ENCODE results near the gene LRRC27. TPM values are rescaled to one million over a fixed set of nuclear protein-coding genes. Genes with fewer than 3 reads are reported as not detected.

LRRC27 gene
- total and polyA plus RNA-seq, 2 donors (not counting 1 experiment from before 2014, with no cell fraction given): 23.6 to 25.6 TPM

- Histone ChIP-seq H3K4me1 (ENCODE audit: control insufficient read depth in 2 of 2, insufficient read depth in 2 of 2, low read length in 2 of 2) (peaks cover 7 to 9% of the 10 kb centered on the region in 2 donors), H3K9ac (ENCODE audit: low read length) (no peak overlapping the region), H4K20me1 (ENCODE audit: control insufficient read depth, insufficient read depth, low read length, poor library complexity, severe bottlenecking) (no peaks in the 10 kb centered on the region), H3K9me3 (ENCODE audit: control extremely low read depth in 1 of 3, control insufficient read depth in 2 of 3, insufficient read depth in 1 of 3, low read length in 2 of 3) (peaks cover 0 to 13% (median 0%) of the 10 kb centered on the region in 3 donors), H3K4me3 (ENCODE audit: control extremely low read depth in 1 of 5, extremely low read depth in 1 of 5, insufficient read depth in 1 of 5, low read depth in 2 of 5, low read length in 4 of 5) (no peak overlapping the region), H3K36me3 (replicated peaks in 1 of 2; ENCODE audit: control extremely low read depth in 1 of 2, control insufficient read depth in 1 of 2, extremely low read depth in 1 of 2, insufficient read depth in 2 of 2, low read length in 1 of 2) (no peaks in the 10 kb centered on the region), H3K27ac (ENCODE audit: low read length in 2 of 2) (no peak overlapping the region), H3K4me2 (replicated peaks; ENCODE audit: low read depth, low read length, poor library complexity, severe bottlenecking) (peak overlapping the region; percentile 4), H2AFZ (ENCODE audit: insufficient read depth, low read depth, low read length, poor library complexity, severe bottlenecking) (no peak overlapping the region), H3K79me2 (ENCODE audit: control insufficient read depth, insufficient read depth, low read length) (no peaks in the 10 kb centered on the region), H3K27me3 (replicated peaks in 1 of 4; ENCODE audit: control extremely low read depth in 1 of 4, control insufficient read depth in 3 of 4, insufficient read depth in 4 of 4, low read length in 3 of 4) (peaks cover 0 to 14% (median 1%) of the 10 kb centered on the region in 4 experiments)
- ATAC-seq (ENCODE audit: low read depth) (peak; percentile 17), DNase-seq (no peak)
- intact Hi-C loops (cut with micrococcal nuclease): no loop called here
- H3K4me3 Mint-ChIP-seq: no peak overlapping the region
- H3K27me3 Mint-ChIP-seq: peaks cover 18% of the 10 kb centered on the region
- peaks cover 6% of the 10 kb centered on the region for H3K4me1 Mint-ChIP-seq
- ChIA-PET CTCF (no interaction called here), POLR2A (no interaction called here)
- TF ChIP-seq EZH2 (IDR thresholded peaks at IDR 0.05; ENCODE audit: borderline replicate concordance, insufficient read depth, low read depth, low read length, poor library complexity, severe bottlenecking): no peak
- TF ChIP-seq CTCF (IDR thresholded peaks at IDR 0.05): no peak
- 3% methylated on average over 9 of the region's 9 CpGs for WGBS (ENCODE audit: insufficient coverage)
- H3K27ac Mint-ChIP-seq: no peak overlapping the region
- H3K9me3 Mint-ChIP-seq (ENCODE audit: insufficient read depth): no peaks in the 10 kb centered on the region
These were observed 34.5 kb upstream of the LRRC27 start for GRCh38 chr10:132297526-132297925.

- H3K9me3 ChIP-seq (ENCODE audit: control extremely low read depth in 1 of 3, control insufficient read depth in 2 of 3, insufficient read depth in 1 of 3, low read length in 2 of 3): peaks cover 0 to 13% (median 0%) of the 10 kb centered on the region in 3 donors
- ATAC-seq (ENCODE audit: low read depth) (no peak), DNase-seq (no peak)
- H2AFZ ChIP-seq (ENCODE audit: insufficient read depth, low read depth, low read length, poor library complexity, severe bottlenecking): no peak overlapping the region
- POLR2A ChIA-PET: interaction anchor here (0.6 kb wide), 1 partner anchor 12 kb away, joined by 3 read pairs; no protein-coding TSS in a partner anchor
- 67% methylated on average over 28 of the region's 28 CpGs for WGBS (ENCODE audit: insufficient coverage)
- no peak overlapping the region for H3K27ac ChIP-seq (ENCODE audit: low read length in 2 of 2)
- peak overlapping the region; percentile 16 for H3K27ac Mint-ChIP-seq
- H3K9ac ChIP-seq (ENCODE audit: low read length): no peak overlapping the region
- H3K4me3 ChIP-seq (ENCODE audit: control extremely low read depth in 1 of 5, extremely low read depth in 1 of 5, insufficient read depth in 1 of 5, low read depth in 2 of 5, low read length in 4 of 5): no peak overlapping the region
- H3K27me3 ChIP-seq (replicated peaks in 1 of 4; ENCODE audit: control extremely low read depth in 1 of 4, control insufficient read depth in 3 of 4, insufficient read depth in 4 of 4, low read length in 3 of 4): peaks cover 0 to 14% (median 1%) of the 10 kb centered on the region in 4 experiments
- H3K4me3 Mint-ChIP-seq: no peak overlapping the region
- TF ChIP-seq CTCF (IDR thresholded peaks at IDR 0.05) (no peak), EZH2 (IDR thresholded peaks at IDR 0.05; ENCODE audit: borderline replicate concordance, insufficient read depth, low read depth, low read length, poor library complexity, severe bottlenecking) (no peak)
- H3K79me2 ChIP-seq (ENCODE audit: control insufficient read depth, insufficient read depth, low read length): no peaks in the 10 kb centered on the region
- H3K9me3 Mint-ChIP-seq (ENCODE audit: insufficient read depth): no peaks in the 10 kb centered on the region
- H3K4me1 ChIP-seq (ENCODE audit: control insufficient read depth in 2 of 2, insufficient read depth in 2 of 2, low read length in 2 of 2): peaks cover 7 to 9% of the 10 kb centered on the region in 2 donors
- H4K20me1 ChIP-seq (ENCODE audit: control insufficient read depth, insufficient read depth, low read length, poor library complexity, severe bottlenecking): no peaks in the 10 kb centered on the region
- H3K4me1 Mint-ChIP-seq: peaks cover 6% of the 10 kb centered on the region
- intact Hi-C loops (cut with micrococcal nuclease): no loop called here
- CTCF ChIA-PET: no interaction called here
- peaks cover 20% of the 10 kb centered on the region for H3K27me3 Mint-ChIP-seq
- H3K4me2 ChIP-seq (replicated peaks; ENCODE audit: low read depth, low read length, poor library complexity, severe bottlenecking): no peak overlapping the region
- H3K36me3 ChIP-seq (replicated peaks in 1 of 2; ENCODE audit: control extremely low read depth in 1 of 2, control insufficient read depth in 1 of 2, extremely low read depth in 1 of 2, insufficient read depth in 2 of 2, low read length in 1 of 2): no peaks in the 10 kb centered on the region
These were observed 33.7 kb upstream of the LRRC27 start for GRCh38 chr10:132298038-132298881.
